ENCODE data around the gene PIK3IP1.

PIK3IP1 gene

DNA sequence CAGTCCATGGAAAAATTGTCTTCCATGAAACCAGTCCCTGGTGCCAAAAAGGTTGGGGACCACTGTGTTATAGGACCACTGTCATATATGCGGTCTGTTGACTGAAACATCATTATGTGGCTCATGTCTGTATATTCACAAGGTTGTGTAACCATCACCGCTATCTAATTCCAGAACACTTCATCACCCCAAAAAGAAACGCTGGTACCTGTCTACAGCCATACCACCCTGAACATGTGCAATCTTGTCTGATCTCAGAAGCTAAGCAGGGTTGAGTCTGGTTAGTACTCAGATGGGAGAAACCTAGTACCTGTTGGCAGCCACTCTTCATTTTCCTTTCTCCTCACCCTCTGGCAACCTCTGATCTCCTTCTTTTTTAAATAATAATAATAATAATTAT, 12.9 kb upstream of the PIK3IP1 start:
- DNase-seq = no peak

- DNase-seq = no peak
Observed at GRCh38 chr22:31302537-31302936, 10.2 kb upstream of the PIK3IP1 start.

DNA sequence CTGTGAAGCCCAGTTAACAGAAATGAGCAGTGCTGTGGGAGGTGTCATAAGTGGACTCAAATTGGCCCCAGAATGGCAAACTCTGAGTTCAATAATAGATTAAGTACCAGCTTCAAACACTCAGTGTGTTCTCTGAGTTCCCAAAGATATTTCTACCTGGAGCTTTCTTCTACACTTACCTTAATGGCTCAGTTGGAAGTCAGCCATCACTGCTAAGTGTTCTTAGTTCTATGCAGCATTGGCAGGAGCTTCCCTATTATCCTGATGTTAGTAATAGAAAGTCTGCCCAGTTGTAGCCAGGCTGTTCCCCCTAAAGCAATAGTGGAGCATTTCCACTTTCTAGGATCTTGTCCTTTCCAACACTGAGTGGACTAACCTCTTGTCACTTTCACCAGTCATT, 9.7 kb upstream of the PIK3IP1 start:
- no peak for DNase-seq

- DNase-seq = no peak
Observed at GRCh38 chr22:31300896-31301295, 8.6 kb upstream of the PIK3IP1 start.

DNA sequence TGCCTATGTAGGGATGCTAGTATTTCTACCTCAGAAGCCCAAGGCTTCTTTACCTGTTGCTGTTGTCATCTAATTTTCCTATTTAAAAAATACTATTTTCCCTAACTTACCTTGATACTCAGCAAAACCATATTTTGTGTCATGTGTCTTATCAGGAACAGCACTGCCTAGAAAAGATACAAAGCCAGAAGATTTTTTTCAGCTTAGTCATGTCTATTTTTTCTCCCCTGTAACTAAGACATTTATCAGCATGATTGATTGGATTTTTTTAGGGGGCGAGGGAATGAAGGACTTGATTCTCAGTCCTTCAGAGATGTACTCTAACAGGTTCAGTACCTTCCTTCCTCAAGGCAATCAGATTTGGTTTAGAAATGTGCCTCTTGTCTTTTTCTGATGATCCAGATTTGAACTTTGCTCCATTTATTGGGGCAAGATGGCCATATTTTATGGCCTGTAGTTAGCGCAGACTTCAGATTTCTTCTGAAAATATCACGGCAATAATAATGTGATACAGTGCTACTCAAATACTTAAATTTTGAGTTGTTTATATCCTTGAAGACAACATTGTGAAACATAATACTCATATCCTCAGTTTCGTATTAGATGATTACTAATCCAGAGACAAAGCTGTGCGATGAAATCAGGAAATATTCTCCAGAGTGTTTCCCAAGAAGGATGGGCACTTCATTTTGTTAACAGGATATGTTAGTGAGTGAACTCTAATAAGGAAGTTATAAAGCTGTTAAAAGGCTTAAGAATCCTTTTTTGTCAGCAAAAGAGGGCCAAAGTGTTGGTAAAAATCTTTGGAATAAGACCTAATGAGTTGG, 3.8 kb upstream of the PIK3IP1 start:
- no peak for DNase-seq

DNA sequence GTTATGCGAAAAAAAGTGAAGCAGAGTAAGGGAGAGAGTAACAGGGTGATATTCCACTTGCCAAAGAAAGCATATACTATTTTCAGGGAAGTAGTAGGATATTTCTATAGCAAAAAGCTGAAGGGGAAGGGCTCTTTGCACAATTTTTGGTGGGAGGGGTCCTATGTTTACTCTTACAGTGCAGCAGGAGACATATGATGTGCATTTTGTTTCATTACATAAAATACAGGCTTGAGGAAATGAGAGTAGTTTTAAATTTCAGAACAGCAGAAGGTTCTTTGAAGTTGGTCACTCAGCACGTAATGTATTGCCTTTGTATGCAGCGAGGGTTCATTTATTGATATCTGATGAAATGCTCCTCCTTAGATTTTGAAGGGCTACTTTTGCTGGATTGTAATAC, 3.1 kb upstream of the PIK3IP1 start:
- DNase-seq = no peak

DNA sequence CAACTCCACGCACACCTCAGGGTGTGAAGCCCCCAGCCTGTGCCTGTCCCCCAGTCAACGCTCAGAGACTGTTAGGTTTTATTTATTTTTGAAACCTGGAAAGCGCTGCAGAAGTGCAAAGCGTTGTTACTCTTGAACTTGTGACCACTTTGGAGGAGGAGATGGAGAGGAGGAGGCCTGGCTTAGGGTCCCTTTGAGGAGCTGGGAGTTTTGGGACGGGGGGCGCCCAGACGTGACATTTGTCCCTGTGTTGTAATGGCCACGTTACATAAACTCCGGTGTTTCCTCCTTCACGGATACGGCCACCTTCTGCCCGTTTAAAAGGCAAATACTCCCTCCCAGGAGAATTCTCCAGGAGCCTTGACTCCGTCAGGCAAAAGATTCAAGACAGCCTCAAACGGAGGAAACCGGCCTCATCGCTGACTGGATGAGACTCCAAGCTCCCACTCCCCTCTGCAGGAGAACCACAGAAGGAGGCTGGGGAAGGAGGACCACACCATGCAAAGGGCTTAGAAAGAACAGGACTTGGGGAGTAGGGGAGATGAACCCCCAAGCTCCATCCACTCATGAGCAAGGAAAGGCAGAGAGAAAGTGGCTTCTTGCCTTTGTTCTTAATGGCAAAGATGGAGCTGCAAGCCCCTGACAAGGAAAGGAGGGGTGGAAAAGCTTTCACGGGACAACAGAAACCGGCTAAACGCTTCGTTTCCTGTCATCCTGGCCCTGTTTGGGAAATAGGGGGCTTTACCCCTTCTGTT, 630 bp downstream of the PIK3IP1 start:
- DNase-seq = no peak

DNA sequence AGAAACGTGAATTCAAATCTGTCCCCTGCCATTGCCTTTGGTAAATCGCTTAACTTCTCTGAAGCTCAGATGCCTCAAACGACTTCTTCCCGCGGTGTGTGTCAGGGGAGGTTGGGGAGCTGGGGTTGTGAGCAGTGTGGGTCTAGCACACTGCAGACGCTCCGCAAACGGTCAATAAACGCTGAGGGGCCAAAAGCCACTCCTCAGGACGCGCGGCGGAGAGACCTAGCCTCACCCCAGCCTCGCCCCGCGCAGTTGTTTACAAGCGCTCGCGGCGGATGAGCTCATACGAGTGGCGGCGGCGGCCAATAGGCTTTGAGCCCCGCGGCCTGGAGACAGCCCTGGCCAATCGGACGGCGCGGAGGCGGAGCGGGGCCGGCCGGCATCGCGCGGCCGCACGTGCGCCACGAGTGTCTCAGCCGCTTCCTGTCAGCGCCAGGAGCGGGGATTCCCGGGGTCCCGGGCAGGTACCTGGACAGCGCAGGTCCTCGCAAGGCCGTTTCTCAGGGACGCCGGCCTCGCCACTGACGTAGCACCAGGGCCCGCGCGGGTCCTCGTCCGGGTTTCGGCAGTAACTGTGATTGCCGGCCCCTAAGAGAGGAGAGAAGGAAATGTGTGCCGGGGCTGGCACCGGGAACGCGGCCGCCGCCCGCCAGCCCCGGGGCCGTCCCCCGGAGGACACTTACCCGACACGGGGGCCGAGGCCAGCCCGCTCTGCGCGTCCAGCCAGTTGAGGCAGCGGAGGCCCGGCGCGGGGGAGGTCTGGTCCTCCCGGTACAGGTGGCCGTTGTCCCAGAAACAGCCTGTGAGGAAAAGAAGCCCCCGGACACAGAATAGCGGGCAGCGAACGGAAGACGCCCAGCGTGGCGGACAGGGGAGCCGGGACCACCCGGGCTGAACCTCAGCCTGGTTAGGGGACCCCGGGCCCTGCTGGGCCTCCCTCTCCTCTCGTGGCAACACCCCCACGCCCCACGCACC, 1.5 kb downstream of the PIK3IP1 start:
- peak; percentile 83 to 89 for DNase-seq

DNA sequence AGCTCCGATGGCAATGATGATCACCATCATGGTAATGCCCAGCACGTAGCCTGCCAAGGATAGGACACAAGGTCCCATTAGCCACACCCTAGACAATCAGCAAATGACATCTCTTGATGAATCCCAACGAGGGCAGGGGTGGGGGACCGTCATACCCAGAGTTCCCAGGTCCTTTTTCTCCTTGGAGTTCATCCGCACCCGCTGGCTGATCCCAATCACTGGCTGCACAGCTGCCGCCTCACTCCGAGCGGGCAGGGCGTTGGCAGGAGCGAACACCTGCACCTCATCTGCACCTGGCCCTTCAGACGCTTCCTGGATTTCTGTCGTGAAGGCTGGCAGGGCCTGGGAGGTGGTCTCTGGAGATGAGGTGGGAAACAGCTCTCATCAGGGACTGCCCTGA, 2.9 kb downstream of the PIK3IP1 start:
- DNase-seq = peak; percentile 29 to 57

DNA sequence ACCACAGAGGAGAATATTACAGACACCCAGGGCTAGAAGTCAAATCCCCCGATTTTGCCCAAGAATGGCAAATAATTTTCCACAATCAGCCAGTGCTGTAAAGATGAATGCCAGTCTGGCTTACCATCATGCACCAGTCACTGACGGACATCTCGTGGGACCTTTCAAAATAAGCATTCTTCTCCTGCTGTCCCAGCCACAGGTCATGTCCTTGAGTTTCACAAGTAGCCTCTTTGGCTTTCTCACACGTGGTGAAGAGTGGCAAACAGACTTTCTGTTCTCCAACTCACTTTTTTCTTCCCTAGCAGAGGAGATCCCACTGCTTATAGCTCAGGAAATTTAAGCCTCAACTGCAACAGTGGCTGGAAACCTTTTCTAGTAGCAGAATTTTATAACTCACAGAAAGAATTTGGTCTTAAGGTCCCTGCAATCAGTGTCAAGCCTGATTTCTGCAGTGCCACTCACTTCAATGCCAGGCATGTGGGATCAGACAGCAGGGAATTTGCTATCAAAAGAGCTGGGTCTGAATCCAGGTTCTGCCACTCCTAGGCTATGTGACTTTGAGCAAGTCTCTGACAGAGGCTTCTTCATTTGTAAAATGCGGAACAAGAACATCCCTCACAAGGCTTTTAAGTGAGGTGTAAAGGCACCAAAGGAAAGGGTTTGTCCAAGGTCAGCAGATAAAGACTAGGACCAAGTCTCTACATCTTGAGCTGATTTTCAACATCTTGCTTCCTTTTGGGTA, 3.6 kb downstream of the PIK3IP1 start:
- DNase-seq = no peak

- no peak for DNase-seq
Observed at GRCh38 chr22:31287818-31288495, 4.3 kb downstream of the PIK3IP1 start.

- no peak for DNase-seq
Observed at GRCh38 chr22:31286360-31287255, 5.7 kb downstream of the PIK3IP1 start.

- DNase-seq = no peak
Observed at GRCh38 chr22:31284281-31285155, 7.8 kb downstream of the PIK3IP1 start.

GRCh38 chr22:31282748-31283468, 9.4 kb downstream of the PIK3IP1 start:
- DNase-seq = no peak

- DNase-seq = no peak
Observed at GRCh38 chr22:31281733-31282132, 10.6 kb downstream of the PIK3IP1 start.

GRCh38 chr22:31279821-31280505, 12.3 kb downstream of the PIK3IP1 start:
- no peak for DNase-seq

GRCh38 chr22:31279327-31279669, 13.0 kb downstream of the PIK3IP1 start:
- no peak for DNase-seq

GRCh38 chr22:31278626-31279326, 13.5 kb downstream of the PIK3IP1 start:
- no peak for DNase-seq

Data from NCI-H2081 (cell line).